HG03460 (cell line): ENCODE measurements around the gene BMP5.

ENCODE experiments used
- ATAC-seq: cut with Tn5 transposase; IDR thresholded peaks from one replicate; pipeline ENCODE4 v1.9.1; 2021; ENCODE audit not compliant: unreplicated experiment

BMP5 gene

GRCh38 chr6:55818482-55818881, 56.9 kb downstream of the BMP5 start:
- no peak for ATAC-seq

- ATAC-seq = no peak
These were observed 62.9 kb downstream of the BMP5 start for GRCh38 chr6:55812509-55812908.

- ATAC-seq = no peak
These were observed 64.3 kb downstream of the BMP5 start for GRCh38 chr6:55811074-55811473.

GRCh38 chr6:55802259-55802658, 73.1 kb downstream of the BMP5 start:
- ATAC-seq = no peak

- no peak for ATAC-seq
These were observed 76.8 kb downstream of the BMP5 start for GRCh38 chr6:55798571-55798970.

- no peak for ATAC-seq
These were observed 81.1 kb downstream of the BMP5 start for GRCh38 chr6:55794136-55794812.

GRCh38 chr6:55785273-55785672, 90.1 kb downstream of the BMP5 start:
- no peak for ATAC-seq

- ATAC-seq = no peak
These were observed 93.1 kb downstream of the BMP5 start for GRCh38 chr6:55782275-55782674.

GRCh38 chr6:55778705-55779104, 96.7 kb downstream of the BMP5 start:
- no peak for ATAC-seq

- ATAC-seq = no peak
These were observed 97.9 kb downstream of the BMP5 start for GRCh38 chr6:55777469-55777868.

GRCh38 chr6:55776113-55776512, 99.3 kb downstream of the BMP5 start:
- ATAC-seq = no peak

- no peak for ATAC-seq
These were observed 100.4 kb downstream of the BMP5 start for GRCh38 chr6:55775029-55775318.

GRCh38 chr6:55774286-55775028, 100.9 kb downstream of the BMP5 start:
- no peak for ATAC-seq

- ATAC-seq = no peak
These were observed 101.7 kb downstream of the BMP5 start for GRCh38 chr6:55773620-55774216.

GRCh38 chr6:55772730-55773129, 102.7 kb downstream of the BMP5 start:
- ATAC-seq = no peak

GRCh38 chr6:55759536-55759935, 115.9 kb downstream of the BMP5 start:
- ATAC-seq = no peak

- no peak for ATAC-seq
These were observed 117.0 kb downstream of the BMP5 start for GRCh38 chr6:55758156-55758937.

GRCh38 chr6:55756531-55757031, 118.8 kb downstream of the BMP5 start:
- no peak for ATAC-seq

- ATAC-seq = no peak
These were observed 126.5 kb downstream of the BMP5 start for GRCh38 chr6:55748880-55749279.

- no peak for ATAC-seq
These were observed 128.9 kb downstream of the BMP5 start for GRCh38 chr6:55746473-55746872.

- no peak for ATAC-seq
These were observed 141.1 kb downstream of the BMP5 start for GRCh38 chr6:55734256-55734655.
